ENCODE results near the gene SLFN5.

- no peak for TF ChIP-seq CTCF (IDR thresholded peaks at IDR 0.05)
- TF ChIP-seq EZH2 (IDR thresholded peaks at IDR 0.05; ENCODE audit: borderline replicate concordance, insufficient read depth, low read depth, low read length, poor library complexity, severe bottlenecking), result no peak
Observed at GRCh38 chr17:35291802-35292201, 48.9 kb downstream of the SLFN5 start.
